ENCODE measurements around the gene MYRF.

DNA sequence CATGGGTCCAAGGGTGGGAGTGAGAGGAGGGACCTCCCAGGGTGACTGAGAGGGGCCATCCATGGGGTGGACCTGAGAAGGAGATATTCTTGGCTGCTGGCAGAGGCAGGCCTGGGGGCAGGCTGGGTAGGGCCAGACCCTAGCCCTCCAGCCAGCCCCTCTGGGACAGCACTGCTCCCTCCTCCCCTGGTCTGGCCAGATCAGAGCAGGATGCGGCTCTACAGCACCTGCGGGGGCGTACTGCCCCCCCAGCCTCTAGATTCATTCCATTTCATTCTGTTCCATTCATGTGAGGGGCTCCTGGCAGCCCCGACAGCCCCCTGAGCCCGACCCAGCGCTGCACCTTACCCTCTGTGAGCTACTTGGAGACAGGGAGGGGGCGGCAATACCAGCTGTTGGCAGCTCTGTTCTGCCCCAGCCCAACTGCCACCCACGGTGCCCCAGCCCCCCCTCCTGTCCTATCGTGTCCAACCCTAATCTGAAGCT lies 34.3 kb upstream of the MYRF start:
- TF ChIP-seq ZNF747 (tag by site-specific recombination; IDR thresholded peaks at IDR 0.05): no peak
- no peak for TF ChIP-seq ZNF394 (tag by site-specific recombination; IDR thresholded peaks at IDR 0.05; ENCODE audit: borderline replicate concordance)
- TF ChIP-seq, protein P1, sequence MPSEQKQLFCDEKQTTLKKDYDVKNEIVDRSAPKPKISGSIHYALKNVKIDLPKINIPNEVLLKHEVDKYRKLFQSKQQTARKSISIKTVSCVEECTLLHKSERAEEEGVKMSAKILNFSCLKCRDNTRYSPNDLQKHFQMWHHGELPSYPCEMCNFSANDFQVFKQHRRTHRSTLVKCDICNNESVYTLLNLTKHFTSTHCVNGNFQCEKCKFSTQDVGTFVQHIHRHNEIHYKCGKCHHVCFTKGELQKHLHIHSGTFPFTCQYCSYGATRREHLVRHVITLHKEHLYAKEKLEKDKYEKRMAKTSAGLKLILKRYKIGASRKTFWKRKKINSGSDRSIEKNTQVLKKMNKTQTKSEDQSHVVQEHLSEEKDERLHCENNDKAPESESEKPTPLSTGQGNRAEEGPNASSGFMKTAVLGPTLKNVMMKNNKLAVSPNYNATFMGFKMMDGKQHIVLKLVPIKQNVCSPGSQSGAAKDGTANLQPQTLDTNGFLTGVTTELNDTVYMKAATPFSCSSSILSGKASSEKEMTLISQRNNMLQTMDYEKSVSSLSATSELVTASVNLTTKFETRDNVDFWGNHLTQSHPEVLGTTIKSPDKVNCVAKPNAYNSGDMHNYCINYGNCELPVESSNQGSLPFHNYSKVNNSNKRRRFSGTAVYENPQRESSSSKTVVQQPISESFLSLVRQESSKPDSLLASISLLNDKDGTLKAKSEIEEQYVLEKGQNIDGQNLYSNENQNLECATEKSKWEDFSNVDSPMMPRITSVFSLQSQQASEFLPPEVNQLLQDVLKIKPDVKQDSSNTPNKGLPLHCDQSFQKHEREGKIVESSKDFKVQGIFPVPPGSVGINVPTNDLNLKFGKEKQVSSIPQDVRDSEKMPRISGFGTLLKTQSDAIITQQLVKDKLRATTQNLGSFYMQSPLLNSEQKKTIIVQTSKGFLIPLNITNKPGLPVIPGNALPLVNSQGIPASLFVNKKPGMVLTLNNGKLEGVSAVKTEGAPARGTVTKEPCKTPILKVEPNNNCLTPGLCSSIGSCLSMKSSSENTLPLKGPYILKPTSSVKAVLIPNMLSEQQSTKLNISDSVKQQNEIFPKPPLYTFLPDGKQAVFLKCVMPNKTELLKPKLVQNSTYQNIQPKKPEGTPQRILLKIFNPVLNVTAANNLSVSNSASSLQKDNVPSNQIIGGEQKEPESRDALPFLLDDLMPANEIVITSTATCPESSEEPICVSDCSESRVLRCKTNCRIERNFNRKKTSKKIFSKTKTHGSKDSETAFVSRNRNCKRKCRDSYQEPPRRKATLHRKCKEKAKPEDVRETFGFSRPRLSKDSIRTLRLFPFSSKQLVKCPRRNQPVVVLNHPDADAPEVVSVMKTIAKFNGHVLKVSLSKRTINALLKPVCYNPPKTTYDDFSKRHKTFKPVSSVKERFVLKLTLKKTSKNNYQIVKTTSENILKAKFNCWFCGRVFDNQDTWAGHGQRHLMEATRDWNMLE (tag by site-specific recombination; conservative IDR thresholded peaks at IDR 0.05; ENCODE audit: low read depth): no peak
- no peak for TF ChIP-seq ZIC2 (tag by site-specific recombination; IDR thresholded peaks at IDR 0.05)
- TF ChIP-seq, protein P2, sequence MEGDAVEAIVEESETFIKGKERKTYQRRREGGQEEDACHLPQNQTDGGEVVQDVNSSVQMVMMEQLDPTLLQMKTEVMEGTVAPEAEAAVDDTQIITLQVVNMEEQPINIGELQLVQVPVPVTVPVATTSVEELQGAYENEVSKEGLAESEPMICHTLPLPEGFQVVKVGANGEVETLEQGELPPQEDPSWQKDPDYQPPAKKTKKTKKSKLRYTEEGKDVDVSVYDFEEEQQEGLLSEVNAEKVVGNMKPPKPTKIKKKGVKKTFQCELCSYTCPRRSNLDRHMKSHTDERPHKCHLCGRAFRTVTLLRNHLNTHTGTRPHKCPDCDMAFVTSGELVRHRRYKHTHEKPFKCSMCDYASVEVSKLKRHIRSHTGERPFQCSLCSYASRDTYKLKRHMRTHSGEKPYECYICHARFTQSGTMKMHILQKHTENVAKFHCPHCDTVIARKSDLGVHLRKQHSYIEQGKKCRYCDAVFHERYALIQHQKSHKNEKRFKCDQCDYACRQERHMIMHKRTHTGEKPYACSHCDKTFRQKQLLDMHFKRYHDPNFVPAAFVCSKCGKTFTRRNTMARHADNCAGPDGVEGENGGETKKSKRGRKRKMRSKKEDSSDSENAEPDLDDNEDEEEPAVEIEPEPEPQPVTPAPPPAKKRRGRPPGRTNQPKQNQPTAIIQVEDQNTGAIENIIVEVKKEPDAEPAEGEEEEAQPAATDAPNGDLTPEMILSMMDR (tag by site-specific recombination; IDR thresholded peaks at IDR 0.05): no peak
- TF ChIP-seq KLF10 (tag by site-specific recombination; IDR thresholded peaks at IDR 0.05): no peak
- no peak for TF ChIP-seq ZNF24 (tag by site-specific recombination; IDR thresholded peaks at IDR 0.05)
- TF ChIP-seq ZNF530 (tag by site-specific recombination; IDR thresholded peaks at IDR 0.05; ENCODE audit: low read depth): no peak
- no peak for TF ChIP-seq ZNF785 (tag by site-specific recombination; IDR thresholded peaks at IDR 0.05)
- TF ChIP-seq, protein P3, sequence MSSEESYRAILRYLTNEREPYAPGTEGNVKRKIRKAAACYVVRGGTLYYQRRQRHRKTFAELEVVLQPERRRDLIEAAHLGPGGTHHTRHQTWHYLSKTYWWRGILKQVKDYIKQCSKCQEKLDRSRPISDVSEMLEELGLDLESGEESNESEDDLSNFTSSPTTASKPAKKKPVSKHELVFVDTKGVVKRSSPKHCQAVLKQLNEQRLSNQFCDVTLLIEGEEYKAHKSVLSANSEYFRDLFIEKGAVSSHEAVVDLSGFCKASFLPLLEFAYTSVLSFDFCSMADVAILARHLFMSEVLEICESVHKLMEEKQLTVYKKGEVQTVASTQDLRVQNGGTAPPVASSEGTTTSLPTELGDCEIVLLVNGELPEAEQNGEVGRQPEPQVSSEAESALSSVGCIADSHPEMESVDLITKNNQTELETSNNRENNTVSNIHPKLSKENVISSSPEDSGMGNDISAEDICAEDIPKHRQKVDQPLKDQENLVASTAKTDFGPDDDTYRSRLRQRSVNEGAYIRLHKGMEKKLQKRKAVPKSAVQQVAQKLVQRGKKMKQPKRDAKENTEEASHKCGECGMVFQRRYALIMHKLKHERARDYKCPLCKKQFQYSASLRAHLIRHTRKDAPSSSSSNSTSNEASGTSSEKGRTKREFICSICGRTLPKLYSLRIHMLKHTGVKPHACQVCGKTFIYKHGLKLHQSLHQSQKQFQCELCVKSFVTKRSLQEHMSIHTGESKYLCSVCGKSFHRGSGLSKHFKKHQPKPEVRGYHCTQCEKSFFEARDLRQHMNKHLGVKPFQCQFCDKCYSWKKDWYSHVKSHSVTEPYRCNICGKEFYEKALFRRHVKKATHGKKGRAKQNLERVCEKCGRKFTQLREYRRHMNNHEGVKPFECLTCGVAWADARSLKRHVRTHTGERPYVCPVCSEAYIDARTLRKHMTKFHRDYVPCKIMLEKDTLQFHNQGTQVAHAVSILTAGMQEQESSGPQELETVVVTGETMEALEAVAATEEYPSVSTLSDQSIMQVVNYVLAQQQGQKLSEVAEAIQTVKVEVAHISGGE (tag by site-specific recombination; conservative IDR thresholded peaks at IDR 0.05; ENCODE audit: low read depth): no peak
- TF ChIP-seq ZNF549 (tag by site-specific recombination; IDR thresholded peaks at IDR 0.05): no peak
- TF ChIP-seq SETDB1 (IDR thresholded peaks at IDR 0.05; ENCODE audit: insufficient read length, low read length): no peak
- no peak for TF ChIP-seq ZBTB20 (tag by site-specific recombination; IDR thresholded peaks at IDR 0.05)
